Measurements from ENCODE around the gene DND1. TPM values are rescaled to one million over a fixed set of nuclear protein-coding genes. Genes with fewer than 3 reads are reported as not detected.

DND1 gene
- total RNA-seq, 1 experiment from 2014 or later = 1.8 TPM

DNA sequence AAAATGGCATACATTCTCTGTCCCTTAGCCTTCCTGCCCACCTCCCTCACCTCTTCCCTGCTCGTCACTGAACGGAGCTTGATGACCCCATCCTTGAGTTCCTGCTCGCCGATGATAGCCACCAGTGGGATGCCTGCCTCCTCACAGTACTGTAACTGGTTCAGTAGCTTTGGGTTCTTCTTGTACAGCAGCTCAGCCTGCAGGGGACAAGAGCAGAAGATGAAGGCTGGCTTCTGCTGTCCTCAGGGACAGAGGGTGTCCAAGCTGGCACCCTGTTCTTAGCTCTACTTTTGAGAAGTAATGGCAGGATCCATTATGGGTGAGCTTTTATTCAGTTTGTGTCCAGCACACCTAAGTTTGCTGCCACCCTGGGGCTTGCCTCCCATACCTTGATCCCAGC lies 1.3 kb upstream of the DND1 start:
- POLR2A ChIA-PET = interaction anchor here (0.9 kb wide), 1 partner anchor 16 kb away, joined by 3 read pairs; no protein-coding TSS in a partner anchor
- peaks cover 14% of the 10 kb centered on the region for H3K36me3 ChIP-seq (ENCODE audit: control insufficient read depth, insufficient read depth, low read length)
- ATAC-seq (no peak), DNase-seq (ENCODE audit: low read depth, low spot score) (no peak)
- intact Hi-C loops (cut with micrococcal nuclease; ENCODE audit: unreplicated experiment) (no loop called here), in situ Hi-C loops (cut with HindIII; ENCODE audit: low pct_unique_long_range_greater_than_20kb, low sequenced_read_pairs) (no loop called here)
- no peak for TF ChIP-seq POLR2AphosphoS5 (IDR thresholded peaks at IDR 0.05; ENCODE audit: low read depth, low read length)
- no peak for TF ChIP-seq SIN3A (IDR thresholded peaks at IDR 0.05; ENCODE audit: borderline replicate concordance, insufficient read depth, low read depth, low read length)
- no peak for TF ChIP-seq TCF7L2 (IDR thresholded peaks at IDR 0.05; ENCODE audit: low read depth, low read length)
- TF ChIP-seq, protein P1, sequence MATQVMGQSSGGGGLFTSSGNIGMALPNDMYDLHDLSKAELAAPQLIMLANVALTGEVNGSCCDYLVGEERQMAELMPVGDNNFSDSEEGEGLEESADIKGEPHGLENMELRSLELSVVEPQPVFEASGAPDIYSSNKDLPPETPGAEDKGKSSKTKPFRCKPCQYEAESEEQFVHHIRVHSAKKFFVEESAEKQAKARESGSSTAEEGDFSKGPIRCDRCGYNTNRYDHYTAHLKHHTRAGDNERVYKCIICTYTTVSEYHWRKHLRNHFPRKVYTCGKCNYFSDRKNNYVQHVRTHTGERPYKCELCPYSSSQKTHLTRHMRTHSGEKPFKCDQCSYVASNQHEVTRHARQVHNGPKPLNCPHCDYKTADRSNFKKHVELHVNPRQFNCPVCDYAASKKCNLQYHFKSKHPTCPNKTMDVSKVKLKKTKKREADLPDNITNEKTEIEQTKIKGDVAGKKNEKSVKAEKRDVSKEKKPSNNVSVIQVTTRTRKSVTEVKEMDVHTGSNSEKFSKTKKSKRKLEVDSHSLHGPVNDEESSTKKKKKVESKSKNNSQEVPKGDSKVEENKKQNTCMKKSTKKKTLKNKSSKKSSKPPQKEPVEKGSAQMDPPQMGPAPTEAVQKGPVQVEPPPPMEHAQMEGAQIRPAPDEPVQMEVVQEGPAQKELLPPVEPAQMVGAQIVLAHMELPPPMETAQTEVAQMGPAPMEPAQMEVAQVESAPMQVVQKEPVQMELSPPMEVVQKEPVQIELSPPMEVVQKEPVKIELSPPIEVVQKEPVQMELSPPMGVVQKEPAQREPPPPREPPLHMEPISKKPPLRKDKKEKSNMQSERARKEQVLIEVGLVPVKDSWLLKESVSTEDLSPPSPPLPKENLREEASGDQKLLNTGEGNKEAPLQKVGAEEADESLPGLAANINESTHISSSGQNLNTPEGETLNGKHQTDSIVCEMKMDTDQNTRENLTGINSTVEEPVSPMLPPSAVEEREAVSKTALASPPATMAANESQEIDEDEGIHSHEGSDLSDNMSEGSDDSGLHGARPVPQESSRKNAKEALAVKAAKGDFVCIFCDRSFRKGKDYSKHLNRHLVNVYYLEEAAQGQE (IDR thresholded peaks at IDR 0.05; ENCODE audit: insufficient read depth in 1 of 2, low read depth in 2 of 2, low read length in 1 of 2) = no peak
- TF ChIP-seq, protein P2, sequence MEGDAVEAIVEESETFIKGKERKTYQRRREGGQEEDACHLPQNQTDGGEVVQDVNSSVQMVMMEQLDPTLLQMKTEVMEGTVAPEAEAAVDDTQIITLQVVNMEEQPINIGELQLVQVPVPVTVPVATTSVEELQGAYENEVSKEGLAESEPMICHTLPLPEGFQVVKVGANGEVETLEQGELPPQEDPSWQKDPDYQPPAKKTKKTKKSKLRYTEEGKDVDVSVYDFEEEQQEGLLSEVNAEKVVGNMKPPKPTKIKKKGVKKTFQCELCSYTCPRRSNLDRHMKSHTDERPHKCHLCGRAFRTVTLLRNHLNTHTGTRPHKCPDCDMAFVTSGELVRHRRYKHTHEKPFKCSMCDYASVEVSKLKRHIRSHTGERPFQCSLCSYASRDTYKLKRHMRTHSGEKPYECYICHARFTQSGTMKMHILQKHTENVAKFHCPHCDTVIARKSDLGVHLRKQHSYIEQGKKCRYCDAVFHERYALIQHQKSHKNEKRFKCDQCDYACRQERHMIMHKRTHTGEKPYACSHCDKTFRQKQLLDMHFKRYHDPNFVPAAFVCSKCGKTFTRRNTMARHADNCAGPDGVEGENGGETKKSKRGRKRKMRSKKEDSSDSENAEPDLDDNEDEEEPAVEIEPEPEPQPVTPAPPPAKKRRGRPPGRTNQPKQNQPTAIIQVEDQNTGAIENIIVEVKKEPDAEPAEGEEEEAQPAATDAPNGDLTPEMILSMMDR (IDR thresholded peaks at IDR 0.05) = no peak
- H3K27me3 ChIP-seq (ENCODE audit: control insufficient read depth, insufficient read depth, low read length) = no peaks in the 10 kb centered on the region
- no peak overlapping the region for H3K27ac ChIP-seq (ENCODE audit: low read length)
- H3K9me3 ChIP-seq (ENCODE audit: control insufficient read depth, insufficient read depth, low read depth, low read length) = no peaks in the 10 kb centered on the region
- no peak overlapping the region for H3K4me3 ChIP-seq (ENCODE audit: low read depth in 2 of 2, low read length in 2 of 2)
- H3K4me1 ChIP-seq (ENCODE audit: control insufficient read depth, insufficient read depth, low read length) = no peaks in the 10 kb centered on the region
- CTCF ChIA-PET = no interaction called here
- no TSS peak for BruUV-seq (replicated peaks)

DNA sequence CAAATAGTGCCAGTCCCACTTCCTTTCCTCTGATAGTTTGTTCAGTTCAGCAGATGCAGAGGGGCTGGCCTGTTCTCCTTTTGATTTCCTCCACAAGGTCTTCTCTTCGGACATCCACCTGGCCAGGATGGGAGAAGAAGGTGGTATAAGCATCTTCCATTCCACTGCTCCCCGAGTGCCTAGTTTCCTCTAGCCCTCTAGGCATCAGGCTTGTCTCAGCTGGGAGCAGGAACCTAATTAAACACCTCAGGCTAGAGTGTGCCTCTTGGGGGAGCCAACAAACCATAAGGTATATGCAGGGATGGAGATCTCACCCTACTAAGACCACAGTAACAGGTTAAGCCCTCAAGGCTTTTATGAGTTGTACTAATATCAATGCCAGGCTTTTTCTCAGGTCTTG lies 835 bp upstream of the DND1 start:
- POLR2A ChIA-PET = no interaction called here
- H3K27ac ChIP-seq (ENCODE audit: low read length) = no peak overlapping the region
- intact Hi-C loops (cut with micrococcal nuclease; ENCODE audit: unreplicated experiment) = no loop called here
- ATAC-seq (peak; percentile 47), DNase-seq (ENCODE audit: low read depth, low spot score) (no peak)
- in situ Hi-C loops (cut with HindIII; ENCODE audit: low pct_unique_long_range_greater_than_20kb, low sequenced_read_pairs) = no loop called here
- H3K9me3 ChIP-seq (ENCODE audit: control insufficient read depth, insufficient read depth, low read depth, low read length) = no peaks in the 10 kb centered on the region
- H3K4me3 ChIP-seq (ENCODE audit: low read depth in 2 of 2, low read length in 2 of 2) = no peak overlapping the region
- CTCF ChIA-PET = no interaction called here
- no peaks in the 10 kb centered on the region for H3K27me3 ChIP-seq (ENCODE audit: control insufficient read depth, insufficient read depth, low read length)
- no peak for TF ChIP-seq SIN3A (IDR thresholded peaks at IDR 0.05; ENCODE audit: borderline replicate concordance, insufficient read depth, low read depth, low read length)
- TF ChIP-seq, protein P1 (IDR thresholded peaks at IDR 0.05; ENCODE audit: insufficient read depth in 1 of 2, low read depth in 2 of 2, low read length in 1 of 2) = no peak
- TF ChIP-seq POLR2AphosphoS5 (IDR thresholded peaks at IDR 0.05; ENCODE audit: low read depth, low read length) = no peak
- TF ChIP-seq, protein P2 (IDR thresholded peaks at IDR 0.05) = no peak
- TF ChIP-seq TCF7L2 (IDR thresholded peaks at IDR 0.05; ENCODE audit: low read depth, low read length) = no peak
- H3K4me1 ChIP-seq (ENCODE audit: control insufficient read depth, insufficient read depth, low read length) = no peaks in the 10 kb centered on the region
- H3K36me3 ChIP-seq (ENCODE audit: control insufficient read depth, insufficient read depth, low read length) = peaks cover 11% of the 10 kb centered on the region
- no TSS peak for BruUV-seq (replicated peaks)
